IMR-90 (cell line): Measurements from ENCODE around the gene OXA1L. TPM values are rescaled to one million over a fixed set of nuclear protein-coding genes. Genes with fewer than 3 reads are reported as not detected.

Experiments
- ATAC-seq: fragments of 200-7000 bp; cut with Tn5 transposase; 2 replicates; pipeline ENCODE4 v1.9.1; 2020; ENCODE audit warnings: low read depth, mild to moderate bottlenecking, moderate library complexity
- BruUV-seq: library from RNA; stranded (reverse); fragments of 400-500 nt; replicated peaks from 2 replicates; lab custom pipeline; 2021; lab: Mats Ljungman, UMichigan
- CTCF ChIA-PET: fragments of 300-600 bp; formaldehyde crosslinking; extraction: SDS; loops from one replicate; lab custom pipeline; 2021; ENCODE audit warnings: antibody characterized with exemption; lab: Yijun Ruan, JAX
- POLR2A ChIA-PET: fragments of 300-600 bp; sonication (Branson Sonifier 250); formaldehyde crosslinking; loops from one replicate; lab custom pipeline; 2022; ENCODE audit warnings: antibody characterized with exemption; ENCODE audit not compliant: unreplicated experiment; lab: Charles Lee
- DNase-seq: peaks from one replicate; pipeline ENCODE4 v3.0.0; 2013
- H2AFZ ChIP-seq: replicated peaks from 2 replicates; pipeline ENCODE3; 2013; ENCODE audit warnings: low read length, mild to moderate bottlenecking; ENCODE audit not compliant: poor library complexity
- H2AK5ac ChIP-seq: 2 replicates; pipeline ENCODE4 v1.6.1; 2013; ENCODE audit warnings: low read depth, low read length, inconsistent platforms
- H2AK9ac ChIP-seq: replicated peaks from 2 replicates; pipeline ENCODE3; 2013; ENCODE audit warnings: mild to moderate bottlenecking, low read depth, low read length, moderate library complexity; ENCODE audit not compliant: poor library complexity
- H2BK120ac ChIP-seq: 2 replicates; pipeline ENCODE4 v1.6.1; 2013; ENCODE audit warnings: low read depth, low read length, inconsistent platforms
- H2BK15ac ChIP-seq: 3 replicates; pipeline ENCODE4 v1.6.1; 2013; ENCODE audit warnings: low read depth, low read length, inconsistent platforms
- H2BK20ac ChIP-seq: 2 replicates; pipeline ENCODE4 v1.6.1; 2013; ENCODE audit warnings: low read depth, mild to moderate bottlenecking, inconsistent platforms, low read length, moderate library complexity
- H2BK5ac ChIP-seq: 2 replicates; pipeline ENCODE4 v1.6.1; 2013; ENCODE audit warnings: mild to moderate bottlenecking, low read depth, low read length, inconsistent platforms; ENCODE audit not compliant: poor library complexity, severe bottlenecking
- H3K14ac ChIP-seq: replicated peaks from 2 replicates; pipeline ENCODE4 v1.6.1; 2013; ENCODE audit warnings: low read depth, low read length, inconsistent platforms
- H3K18ac ChIP-seq: 2 replicates; pipeline ENCODE4 v1.6.1; 2013; ENCODE audit warnings: low read depth, low read length, control low read depth
- H3K23ac ChIP-seq: 2 replicates; pipeline ENCODE4 v1.6.1; 2013; ENCODE audit warnings: low read depth, low read length, inconsistent platforms
- H3K27ac ChIP-seq: 2 replicates; pipeline ENCODE4 v1.5.1; 2013; ENCODE audit warnings: mild to moderate bottlenecking, control low read depth, low read length; ENCODE audit not compliant: insufficient read depth
- H3K27me3 ChIP-seq: 2 replicates; pipeline ENCODE4 v1.6.1; 2013; ENCODE audit warnings: low read length; ENCODE audit not compliant: control insufficient read depth, insufficient read depth
- H3K36me3 ChIP-seq: 2 replicates; pipeline ENCODE4 v1.6.1; 2013; ENCODE audit warnings: low read length, mixed read lengths; ENCODE audit not compliant: control insufficient read depth, insufficient read depth
- H3K4ac ChIP-seq: 2 replicates; pipeline ENCODE4 v1.6.1; 2013; ENCODE audit warnings: low read depth, low read length, inconsistent platforms
- H3K4me1 ChIP-seq: 2 replicates; pipeline ENCODE4 v1.6.1; 2013; ENCODE audit warnings: low read length, mixed read lengths; ENCODE audit not compliant: control insufficient read depth, insufficient read depth
- H3K4me2 ChIP-seq: 2 replicates; pipeline ENCODE4 v1.6.1; 2013; ENCODE audit warnings: low read depth, mild to moderate bottlenecking, control low read depth, low read length, moderate library complexity
- H3K4me3 ChIP-seq: 2 replicates; pipeline ENCODE4 v1.5.1; 2013; ENCODE audit warnings: low read depth, mild to moderate bottlenecking, control low read depth, low read length, moderate library complexity; ENCODE audit not compliant: insufficient read depth
- H3K56ac ChIP-seq: 2 replicates; pipeline ENCODE4 v1.6.1; 2013; ENCODE audit warnings: low read length, inconsistent platforms; ENCODE audit not compliant: insufficient read depth; ENCODE audit errors: extremely low read depth
- H3K79me1 ChIP-seq, 2 experiments: 2 replicates each; pipeline ENCODE4 v1.6.1; 2013; ENCODE audit warnings: low read length in 2 of 2, inconsistent platforms in 1 of 2, low read depth in 1 of 2
- H3K9ac ChIP-seq: 2 replicates; pipeline ENCODE4 v1.6.1; 2013; ENCODE audit warnings: low read depth, low read length, control low read depth
- H3K9me1 ChIP-seq: 2 replicates; pipeline ENCODE4 v1.6.1; 2013; ENCODE audit warnings: low read length, inconsistent platforms; ENCODE audit not compliant: insufficient read depth
- H3K9me3 ChIP-seq: 2 replicates; pipeline ENCODE4 v1.6.1; 2013; ENCODE audit warnings: low read length; ENCODE audit not compliant: control insufficient read depth, insufficient read depth
- H4K20me1 ChIP-seq: 2 replicates; pipeline ENCODE4 v1.6.1; 2013; ENCODE audit warnings: low read length, inconsistent platforms; ENCODE audit not compliant: insufficient read depth
- H4K5ac ChIP-seq: 2 replicates; pipeline ENCODE4 v1.6.1; 2013; ENCODE audit warnings: mild to moderate bottlenecking, low read depth, low read length, control low read depth
- H4K8ac ChIP-seq, 2 experiments: 2 replicates each; pipeline ENCODE4 v1.6.1; 2013; ENCODE audit warnings: low read depth in 2 of 2, low read length in 2 of 2, control low read depth in 1 of 2, inconsistent platforms in 1 of 2
- H4K91ac ChIP-seq: 2 replicates; pipeline ENCODE4 v1.6.1; 2013; ENCODE audit warnings: low read depth, low read length, inconsistent platforms; ENCODE audit not compliant: insufficient read depth
- CEBPB ChIP-seq: IDR thresholded peaks from 2 replicates; pipeline ENCODE4 v1.6.1; 2012; ENCODE audit warnings: low read depth, low read length, improper control_type of control experiment
- RFX5 ChIP-seq: IDR thresholded peaks from 2 replicates; pipeline ENCODE4 v1.8.0; 2012; ENCODE audit warnings: low read depth, mild to moderate bottlenecking, low read length, moderate library complexity
- WGBS, 2 experiments: methylation state at CpG; one replicate each; pipeline versions ENCODE4 v1.1.5 to v1.1.7; 2013; ENCODE audit warnings: missing lambda C conversion rate in 2 of 2; ENCODE audit not compliant: insufficient read length in 1 of 2; ENCODE audit errors: extremely low coverage in 2 of 2; 5-methylcytosine and 5-hydroxymethylcytosine counted together
- dilution Hi-C: fragments of 300-500 bp; cut with HindIII; formaldehyde crosslinking; loops from one replicate; pipeline ENCODE4 v1.14.3; 2018; ENCODE audit warnings: low sequenced_read_pairs; ENCODE audit not compliant: unreplicated experiment
- in situ Hi-C: fragments of 300-500 bp; cut with MboI; formaldehyde crosslinking; loops from 3 replicates; pipeline ENCODE4 v1.14.3; 2019; ENCODE audit warnings: low sequenced_read_pairs, inconsistent platforms, mixed read lengths
- intact Hi-C: fragments of 100-400 bp; cut with micrococcal nuclease; formaldehyde crosslinking; loops from 2 replicates; pipeline ENCODE4 v1.10.0; 2022
- polyA plus RNA-seq, 3 experiments: library from polyadenylated mRNA; depleted of rRNA; stranded (reverse); fragments of >200 nt; gene quantifications; 2 replicates each; pipeline ENCODE4 v1.2.3, GENCODE V29; 2012; ENCODE audit warnings: low replicate concordance in 1 of 3
- total RNA-seq: library from RNA; depleted of rRNA; stranded (reverse); fragments of >200 nt; gene quantifications from 2 replicates; pipeline ENCODE4 v1.2.3, GENCODE V29; 2012
- TF ChIP-seq, protein P1 (sequence below): fragments of 150-350 bp; IDR thresholded peaks from 2 replicates; pipeline ENCODE4 v1.6.1; 2017; ENCODE audit warnings: mild to moderate bottlenecking, antibody characterized with exemption, low read length, low read depth

OXA1L gene
- total and polyA plus RNA-seq, 2 of the 4 experiments (the other 2 are of a cell fraction), result 47.3 to 113 TPM

DNA sequence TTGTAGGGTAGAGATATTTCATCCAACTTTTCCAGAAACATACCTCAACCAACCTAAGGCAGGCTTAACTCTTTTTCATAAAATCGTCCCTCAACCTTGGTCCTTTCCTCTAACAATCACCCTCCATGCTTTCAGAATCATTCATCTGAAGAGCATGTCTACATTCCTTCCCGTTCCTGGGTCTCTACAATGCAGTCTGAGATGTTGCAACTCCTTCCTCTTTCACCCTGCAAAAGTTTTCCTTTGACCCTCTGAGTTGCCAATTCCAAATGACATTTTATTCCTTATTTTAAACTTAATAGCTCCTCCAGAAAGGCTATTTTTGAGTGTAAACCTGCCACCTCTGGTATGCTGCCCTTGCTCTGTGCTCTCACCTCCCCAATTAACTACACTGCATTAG, 32.0 kb downstream of the OXA1L start:
- no peak overlapping the region for H3K23ac ChIP-seq
- H3K4me1 ChIP-seq, result no peaks in the 10 kb centered on the region
- H3K9ac ChIP-seq, result no peak overlapping the region
- H3K14ac ChIP-seq, result no peak overlapping the region
- ChIA-PET POLR2A (no interaction called here), CTCF (no interaction called here)
- H3K9me3 ChIP-seq, result no peaks in the 10 kb centered on the region
- no peak overlapping the region for H2BK120ac ChIP-seq
- H4K20me1 ChIP-seq, result no peaks in the 10 kb centered on the region
- H2AK9ac ChIP-seq, result no peak overlapping the region
- 0 out of 2 replicates have a peak, but pooled peaks have one; percentile 44 for ATAC-seq
- H3K18ac ChIP-seq, result no peak overlapping the region
- H3K9me1 ChIP-seq, result no peaks in the 10 kb centered on the region; the same call in 1 of the 2 replicates
- H2BK5ac ChIP-seq, result no peak overlapping the region
- H3K56ac ChIP-seq, result no peak overlapping the region
- DNase-seq, result no peak
- H3K27me3 ChIP-seq, result peaks cover 12% of the 10 kb centered on the region
- no peaks in the 10 kb centered on the region for H3K36me3 ChIP-seq
- H4K8ac ChIP-seq, result no peak overlapping the region
- H3K4ac ChIP-seq, result no peak overlapping the region
- no peak overlapping the region for H3K27ac ChIP-seq
- TF ChIP-seq, protein P1, sequence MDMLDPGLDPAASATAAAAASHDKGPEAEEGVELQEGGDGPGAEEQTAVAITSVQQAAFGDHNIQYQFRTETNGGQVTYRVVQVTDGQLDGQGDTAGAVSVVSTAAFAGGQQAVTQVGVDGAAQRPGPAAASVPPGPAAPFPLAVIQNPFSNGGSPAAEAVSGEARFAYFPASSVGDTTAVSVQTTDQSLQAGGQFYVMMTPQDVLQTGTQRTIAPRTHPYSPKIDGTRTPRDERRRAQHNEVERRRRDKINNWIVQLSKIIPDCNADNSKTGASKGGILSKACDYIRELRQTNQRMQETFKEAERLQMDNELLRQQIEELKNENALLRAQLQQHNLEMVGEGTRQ, result no peak
- TF ChIP-seq CEBPB (0 out of 2 replicates have a peak, but pooled peaks have one; percentile 26), RFX5 (no peak)
- no peaks in the 10 kb centered on the region for H3K79me1 ChIP-seq
- H4K5ac ChIP-seq, result no peak overlapping the region
- no peak overlapping the region for H2BK20ac ChIP-seq
- intact Hi-C loops, result no loop called here
- H3K4me3 ChIP-seq, result no peak overlapping the region
- in situ Hi-C loops, result no loop called here
- BruUV-seq, result no TSS peak
- H2AFZ ChIP-seq, result no peak overlapping the region
- no peak overlapping the region for H2AK5ac ChIP-seq
- no peak overlapping the region for H3K4me2 ChIP-seq
- 60% methylated on average over 2 of the region's 2 CpGs; no CpG with 5 or more reads in 1 of the 2 experiments for WGBS, 2 experiments
- dilution Hi-C loops, result no loop called here
- H2BK15ac ChIP-seq, result no peak overlapping the region
- no peak overlapping the region for H4K91ac ChIP-seq
